Mesangial cell (primary cell): ENCODE measurements around the gene DAPK3. TPM values are rescaled to one million over a fixed set of nuclear protein-coding genes. Genes with fewer than 3 reads are reported as not detected.

Experiments used
- total RNA-seq: library from RNA; depleted of rRNA; stranded (reverse); fragments of >200 nt; gene quantifications from 2 replicates; pipeline ENCODE4 v1.2.3, GENCODE V29; 2015

The DAPK3 gene
- 106 and 115 TPM in 2 replicates for total RNA-seq

GRCh38 chr19:3970808-3971598 is at the start of gene DAPK3:
Gene DAPK3, minus strand, starts transcription at chr19:3971099. Its CDS starts 1,364 bp downstream, at chr19:3969735.

DNA sequence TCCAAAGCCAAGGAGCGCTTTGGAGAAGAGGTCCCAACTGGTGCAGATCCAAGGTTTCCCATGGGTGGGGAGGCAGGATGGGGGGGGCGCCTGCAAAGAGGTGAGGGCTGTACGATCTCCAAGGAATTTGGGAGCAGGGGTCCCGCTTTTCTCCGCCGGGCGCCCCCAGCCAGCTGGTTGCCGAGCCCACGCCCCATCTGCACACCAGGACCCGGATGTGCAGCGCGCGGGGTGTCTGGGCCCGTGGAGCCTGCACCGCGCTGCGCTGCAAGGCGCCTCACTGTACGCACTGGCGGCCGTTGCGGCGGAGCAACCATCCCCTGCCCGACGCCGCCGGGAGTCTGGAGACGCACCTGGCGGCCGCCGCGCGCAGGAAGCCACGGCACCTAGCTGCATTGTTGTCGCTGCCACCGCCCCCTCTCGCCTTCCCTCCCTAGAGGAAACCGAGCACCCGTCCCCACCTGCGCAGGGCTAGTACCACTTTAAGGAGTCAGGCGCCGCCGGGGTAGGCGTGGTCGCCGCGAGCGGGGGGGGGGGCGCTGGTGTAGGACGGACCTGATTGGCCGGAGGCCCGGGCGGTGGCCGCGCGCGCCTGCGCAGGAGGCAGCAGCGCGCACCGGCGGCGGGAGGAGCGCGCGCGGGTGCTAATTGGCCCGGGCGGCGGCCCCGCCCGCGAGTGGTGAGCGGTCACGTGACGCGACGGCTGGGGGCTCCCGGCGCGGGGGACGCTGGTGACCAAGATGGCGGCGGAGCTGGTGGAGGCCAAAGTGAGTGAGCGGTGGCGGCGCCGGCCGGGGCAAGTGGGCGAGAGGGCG is 36.3 kb upstream of the DAPK3 start, which contains the start of gene PIAS4:
Gene PIAS4 (plus strand): TSS at position 716 of the 815 bp plus-strand sequence. CDS start 25 bp downstream, at position 741.

GRCh38 chr19:3984908-3985642 is 14.2 kb upstream of the DAPK3 start, which contains the start of gene EEF2:
Gene EEF2, minus strand, starts transcription at chr19:3985463. Its CDS starts 83 bp downstream, at chr19:3985380.

GRCh38 chr19:3932931-3933810 is 37.7 kb downstream of the DAPK3 start, which contains the start of gene NMRK2:
Gene NMRK2, plus strand, starts transcription at chr19:3933069. Its CDS starts 603 bp downstream, at chr19:3933672.

Other genes starting within 250 kb of the DAPK3 start
- 26.7 and 35.7 TPM in 2 replicates for gene APBA3, start 209.4 kb downstream of the DAPK3 start, total RNA-seq
- 72.1 and 76.9 TPM in 2 replicates for gene MRPL54, start 208.4 kb downstream of the DAPK3 start, total RNA-seq
- gene RAX2, start 198.9 kb downstream of the DAPK3 start, total RNA-seq: not detected in 2 replicates
- 0.13 TPM in 1 of 2 replicates, not detected in the other for gene MATK, start 184.7 kb downstream of the DAPK3 start, total RNA-seq
- not detected in 2 replicates for gene ZFR2, start 102.1 kb downstream of the DAPK3 start, total RNA-seq
- not detected in 2 replicates for gene ATCAY, start 90.4 kb downstream of the DAPK3 start, total RNA-seq
- not detected in 2 replicates for gene NMRK2, start 38.0 kb downstream of the DAPK3 start, total RNA-seq
- 2,051 and 3,385 TPM in 2 replicates for gene EEF2, start 14.4 kb upstream of the DAPK3 start, total RNA-seq
- gene PIAS4, start 36.6 kb upstream of the DAPK3 start, total RNA-seq: 26.2 and 29.9 TPM in 2 replicates
- 23.8 and 36.9 TPM in 2 replicates for gene ZBTB7A, start 95.8 kb upstream of the DAPK3 start, total RNA-seq
- 157 and 238 TPM in 2 replicates for gene MAP2K2, start 153.0 kb upstream of the DAPK3 start, total RNA-seq
- gene CREB3L3, start 182.5 kb upstream of the DAPK3 start, total RNA-seq: not detected in 2 replicates
- 26.1 and 40.8 TPM in 2 replicates for gene SIRT6, start 211.5 kb upstream of the DAPK3 start, total RNA-seq
- under 0.01 and 0.51 TPM in 2 replicates for gene ANKRD24, start 211.6 kb upstream of the DAPK3 start, total RNA-seq